Renal cortex interstitium (tissue), 11 donors: ENCODE measurements around the gene GLYR1. TPM values are rescaled to one million over a fixed set of nuclear protein-coding genes. Genes with fewer than 3 reads are reported as not detected.
A peak's percentile ranks its signal among the peaks of the same experiment; 100 is the strongest.

ENCODE experiments used
- DNase-seq, 11 donors: peaks; one replicate each; pipeline ENCODE4 v3.0.0-alpha.2; 2013; ENCODE audit warnings: low read depth in 9 of 11, low spot score in 4 of 11; ENCODE audit errors: extremely low read depth in 1 of 11
- polyA plus RNA-seq, 3 donors: library from polyadenylated mRNA; unstranded; fragments of 120-200 nt; gene quantifications; one replicate each; pipeline ENCODE4 v1.2.1, GENCODE V29; 2013; ENCODE audit not compliant: insufficient read length in 3 of 3

The GLYR1 gene
- polyA plus RNA-seq, 3 donors: 79.8 to 134 (median 127) TPM

- no peak for DNase-seq
Observed at GRCh38 chr16:4884972-4885874, 38.1 kb upstream of the GLYR1 start.

GRCh38 chr16:4884209-4884608 lies 37.1 kb upstream of the GLYR1 start:
- DNase-seq: no peak

- DNase-seq: no peak
Observed at GRCh38 chr16:4883501-4883900, 36.4 kb upstream of the GLYR1 start.

- peak in 2 of 11 donors; percentile 31 to 41 for DNase-seq
Observed at GRCh38 chr16:4882633-4883285, 35.7 kb upstream of the GLYR1 start.

- DNase-seq: peak in 6 of 11 donors; percentile 24 to 64 (median 40)
Observed at GRCh38 chr16:4882000-4882632, 35.0 kb upstream of the GLYR1 start.

- DNase-seq: no peak
Observed at GRCh38 chr16:4880006-4880580, 33.0 kb upstream of the GLYR1 start.

GRCh38 chr16:4879049-4879448 lies 32.0 kb upstream of the GLYR1 start:
- DNase-seq: no peak

- DNase-seq: no peak
Observed at GRCh38 chr16:4877380-4877685, 30.2 kb upstream of the GLYR1 start.

GRCh38 chr16:4876646-4877379 lies 29.7 kb upstream of the GLYR1 start:
- no peak for DNase-seq

GRCh38 chr16:4874666-4875065 lies 27.6 kb upstream of the GLYR1 start:
- DNase-seq: peak in 1 of 11 donors; percentile 8

- no peak for DNase-seq
Observed at GRCh38 chr16:4873091-4873490, 26.0 kb upstream of the GLYR1 start.

- no peak for DNase-seq
Observed at GRCh38 chr16:4871071-4871470, 24.0 kb upstream of the GLYR1 start.

- no peak for DNase-seq
Observed at GRCh38 chr16:4870138-4870671, 23.1 kb upstream of the GLYR1 start.

GRCh38 chr16:4869147-4869805 lies 22.2 kb upstream of the GLYR1 start:
- no peak for DNase-seq

GRCh38 chr16:4868535-4868934 lies 21.4 kb upstream of the GLYR1 start:
- no peak for DNase-seq

GRCh38 chr16:4868026-4868425 lies 20.9 kb upstream of the GLYR1 start:
- DNase-seq: peak in 3 of 11 donors; percentile 15 to 73 (median 32)

- no peak for DNase-seq
Observed at GRCh38 chr16:4866586-4866985, 19.5 kb upstream of the GLYR1 start.

- DNase-seq: no peak
Observed at GRCh38 chr16:4865231-4865860, 18.3 kb upstream of the GLYR1 start.
